Chondrocyte (in vitro differentiated cells): ENCODE results near the gene PDCD10. TPM values are rescaled to one million over a fixed set of nuclear protein-coding genes. Genes with fewer than 3 reads are reported as not detected.

Experiments
- DNase-seq: peaks from one replicate; pipeline ENCODE4 v3.0.0; 2021; ENCODE audit warnings: mixed read lengths, low spot score
- H3K27ac Mint-ChIP-seq: one replicate; pipeline ENCODE4 v1.8.0; 2021; ENCODE audit warnings: mild to moderate bottlenecking, moderate library complexity, mixed read lengths; ENCODE audit not compliant: unreplicated experiment
- H3K27me3 Mint-ChIP-seq: 2 replicates; pipeline ENCODE4 v1.8.0; 2021; ENCODE audit warnings: low read depth, mixed read lengths
- H3K36me3 Mint-ChIP-seq: 2 replicates; pipeline ENCODE4 v1.8.0; 2021; ENCODE audit warnings: low read depth, mixed read lengths
- H3K4me1 Mint-ChIP-seq: 2 replicates; pipeline ENCODE4 v1.8.0; 2021; ENCODE audit warnings: low read depth, mild to moderate bottlenecking, mixed read lengths
- H3K4me3 Mint-ChIP-seq: one replicate; pipeline ENCODE4 v1.8.0; 2021; ENCODE audit warnings: mild to moderate bottlenecking, moderate library complexity, mixed read lengths; ENCODE audit not compliant: unreplicated experiment
- H3K9me3 Mint-ChIP-seq: 2 replicates; pipeline ENCODE4 v1.8.0; 2021; ENCODE audit warnings: low read depth, mixed read lengths
- CTCF ChIP-seq: fragments of 200-600 bp; sonication (generic); IDR thresholded peaks from 2 replicates; pipeline ENCODE4 v1.5.0; 2021; ENCODE audit warnings: antibody characterized with exemption, mild to moderate bottlenecking, moderate library complexity
- total RNA-seq: library from RNA; stranded (reverse); gene quantifications from 3 replicates; pipeline ENCODE4 v1.2.1, GENCODE V29; 2021

PDCD10 gene
- total RNA-seq, 1 donor from 2014 or later = 37.2 TPM

- H3K27me3 Mint-ChIP-seq = peaks cover 13% of the 10 kb centered on the region
- no peak for DNase-seq
Observed at GRCh38 chr3:167740961-167741587, 6.4 kb upstream of the PDCD10 start.

GRCh38 chr3:167739190-167739810 is 4.6 kb upstream of the PDCD10 start:
- TF ChIP-seq CTCF = no peak
- Mint-ChIP-seq H3K27me3 (peaks cover 13% of the 10 kb centered on the region), H3K9me3 (no peaks in the 10 kb centered on the region), H3K27ac (no peak overlapping the region), H3K36me3 (no peaks in the 10 kb centered on the region), H3K4me3 (no peak overlapping the region), H3K4me1 (no peaks in the 10 kb centered on the region)
- DNase-seq = no peak

More at GRCh38 chr3:167740961-167741587, 6.4 kb upstream of the PDCD10 start:
- H3K27ac Mint-ChIP-seq = no peak overlapping the region
- no peak overlapping the region for H3K4me3 Mint-ChIP-seq
- no peaks in the 10 kb centered on the region for H3K36me3 Mint-ChIP-seq
- no peaks in the 10 kb centered on the region for H3K9me3 Mint-ChIP-seq
- H3K4me1 Mint-ChIP-seq = no peaks in the 10 kb centered on the region
- TF ChIP-seq CTCF = peak; percentile 73

- no peak for DNase-seq
- peaks cover 13% of the 10 kb centered on the region for H3K27me3 Mint-ChIP-seq
- no peak for TF ChIP-seq CTCF
- no peak overlapping the region for H3K4me3 Mint-ChIP-seq
- H3K4me1 Mint-ChIP-seq = no peaks in the 10 kb centered on the region
- H3K27ac Mint-ChIP-seq = no peak overlapping the region
- H3K9me3 Mint-ChIP-seq = no peaks in the 10 kb centered on the region
- no peaks in the 10 kb centered on the region for H3K36me3 Mint-ChIP-seq
Observed at GRCh38 chr3:167738037-167738436, 3.3 kb upstream of the PDCD10 start.

- DNase-seq = no peak
- Mint-ChIP-seq H3K9me3 (no peaks in the 10 kb centered on the region), H3K4me3 (no peak overlapping the region), H3K4me1 (no peaks in the 10 kb centered on the region), H3K27ac (no peak overlapping the region), H3K27me3 (peaks cover 13% of the 10 kb centered on the region), H3K36me3 (no peaks in the 10 kb centered on the region)
- no peak for TF ChIP-seq CTCF
Observed at GRCh38 chr3:167736997-167737396, 2.3 kb upstream of the PDCD10 start.

- H3K27me3 Mint-ChIP-seq = peaks cover 13% of the 10 kb centered on the region
- H3K4me3 Mint-ChIP-seq = no peak overlapping the region
- H3K36me3 Mint-ChIP-seq = no peaks in the 10 kb centered on the region
- H3K9me3 Mint-ChIP-seq = no peaks in the 10 kb centered on the region
- H3K27ac Mint-ChIP-seq = no peak overlapping the region
- no peak for TF ChIP-seq CTCF
- no peak for DNase-seq
- no peaks in the 10 kb centered on the region for H3K4me1 Mint-ChIP-seq
Observed at GRCh38 chr3:167736264-167736787, 1.6 kb upstream of the PDCD10 start.
